Activated T-helper 1 cell treated with anti-CD3 and anti-CD28 coated beads, Interleukin-2, amount 50 U/mL, for 16 hours (primary cell): ENCODE results near the gene MSI2.

Experiments used
- DNase-seq, 2 donors: peaks; one replicate each; pipeline ENCODE4 v3.0.0-alpha.2; 2020; ENCODE audit warnings: low read depth in 1 of 2, low spot score in 1 of 2

Gene MSI2

GRCh38 chr17:57363580-57363979, 107.3 kb downstream of the MSI2 start:
- no peak for DNase-seq

GRCh38 chr17:57363998-57364643, 107.8 kb downstream of the MSI2 start:
- DNase-seq = no peak

DNA sequence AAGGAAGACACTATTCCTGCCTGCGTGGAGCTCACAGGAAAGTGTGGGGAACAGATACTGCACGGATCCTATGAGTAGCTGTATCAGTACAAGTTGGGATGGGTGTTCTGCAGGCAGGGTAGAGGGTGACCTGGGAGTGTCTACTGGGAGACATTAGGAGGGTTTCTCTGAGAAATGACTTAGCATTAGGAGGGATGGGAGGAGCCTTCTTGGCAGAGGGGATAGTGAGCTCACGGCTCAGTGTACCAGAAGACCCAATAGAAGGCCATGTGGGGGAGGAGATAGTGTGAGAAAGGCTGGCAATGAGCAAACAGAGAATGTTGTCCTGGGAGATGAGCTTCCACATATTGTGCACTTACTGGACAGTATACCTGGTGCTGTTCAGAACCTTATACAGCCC, 109.1 kb downstream of the MSI2 start:
- DNase-seq = no peak

DNA sequence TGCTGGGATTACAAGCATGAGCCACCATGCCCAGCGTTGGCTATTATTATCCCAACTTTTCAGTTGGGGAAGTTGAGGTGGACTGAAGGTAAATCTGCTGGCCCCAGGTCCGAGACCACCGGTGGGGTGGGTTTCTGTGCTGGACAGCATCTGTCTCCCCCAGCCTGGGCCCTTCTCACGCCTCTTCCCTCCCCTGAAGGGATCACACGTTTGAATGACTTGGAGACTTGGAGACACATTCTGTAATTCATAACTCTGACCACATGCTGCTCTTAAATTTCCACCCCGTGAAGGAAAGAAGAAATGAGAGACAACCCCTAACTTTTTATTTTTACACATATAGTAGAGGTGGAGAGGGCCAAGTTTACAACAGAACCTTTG, 109.8 kb downstream of the MSI2 start:
- DNase-seq = no peak

DNA sequence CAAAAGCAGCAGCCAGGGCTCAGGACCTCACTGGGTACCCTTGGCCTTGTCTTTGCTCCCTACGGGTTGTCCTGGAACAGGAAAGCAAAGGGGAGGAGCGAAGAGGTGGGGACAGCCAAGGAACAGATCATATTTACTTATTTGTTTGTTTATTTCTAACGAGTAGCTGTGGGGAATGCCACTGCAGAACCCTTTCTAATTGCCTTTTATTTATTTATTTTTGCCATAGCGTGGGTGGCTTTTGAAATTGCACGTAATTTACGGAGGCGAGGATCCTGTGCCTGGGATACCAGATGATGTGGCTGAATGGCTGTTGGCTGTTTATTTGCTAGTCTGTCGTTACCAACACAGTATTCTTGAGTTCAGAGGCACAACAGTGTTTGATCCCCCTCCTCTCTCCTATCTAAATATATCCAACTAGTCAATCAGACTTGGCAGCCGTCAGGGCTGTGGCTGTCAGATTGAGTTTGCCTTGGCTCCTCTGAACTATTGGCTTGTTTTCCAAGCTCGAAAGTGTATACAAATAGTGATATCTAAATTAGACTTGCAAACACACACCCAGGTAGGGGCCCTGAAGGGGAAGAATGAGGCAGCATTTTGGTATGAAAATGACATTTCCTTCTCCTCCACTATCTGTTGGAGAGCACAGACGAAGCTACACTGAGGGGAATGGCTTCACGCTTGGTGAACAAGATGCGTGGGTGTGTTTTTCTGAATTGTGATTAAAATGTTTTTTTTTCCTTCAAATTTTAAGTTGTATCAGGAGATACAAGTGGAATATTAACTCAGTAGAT, 110.4 kb downstream of the MSI2 start:
- no peak for DNase-seq

GRCh38 chr17:57368637-57369336, 112.5 kb downstream of the MSI2 start:
- DNase-seq = no peak

DNA sequence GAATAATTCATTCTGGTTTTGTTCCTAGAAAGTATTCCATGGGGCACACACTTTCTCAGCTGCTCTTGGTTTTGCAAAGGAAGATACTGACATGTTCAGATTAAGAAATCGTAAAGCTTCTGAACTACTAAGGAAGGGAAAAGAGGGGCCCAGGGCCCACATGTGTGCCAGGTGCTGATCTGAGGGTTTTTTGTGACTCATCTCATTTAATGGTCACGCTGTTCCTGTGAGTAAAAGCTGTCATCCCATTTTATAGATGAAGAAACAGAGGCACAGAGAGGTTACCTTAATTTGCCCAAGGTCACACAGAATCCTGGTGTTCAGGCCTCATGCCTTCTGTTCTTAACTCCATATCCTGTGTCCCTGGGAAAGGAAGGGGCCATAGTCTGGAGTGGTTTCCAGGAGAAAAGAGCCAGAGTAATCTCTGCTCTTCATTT, 113.2 kb downstream of the MSI2 start:
- no peak for DNase-seq

DNA sequence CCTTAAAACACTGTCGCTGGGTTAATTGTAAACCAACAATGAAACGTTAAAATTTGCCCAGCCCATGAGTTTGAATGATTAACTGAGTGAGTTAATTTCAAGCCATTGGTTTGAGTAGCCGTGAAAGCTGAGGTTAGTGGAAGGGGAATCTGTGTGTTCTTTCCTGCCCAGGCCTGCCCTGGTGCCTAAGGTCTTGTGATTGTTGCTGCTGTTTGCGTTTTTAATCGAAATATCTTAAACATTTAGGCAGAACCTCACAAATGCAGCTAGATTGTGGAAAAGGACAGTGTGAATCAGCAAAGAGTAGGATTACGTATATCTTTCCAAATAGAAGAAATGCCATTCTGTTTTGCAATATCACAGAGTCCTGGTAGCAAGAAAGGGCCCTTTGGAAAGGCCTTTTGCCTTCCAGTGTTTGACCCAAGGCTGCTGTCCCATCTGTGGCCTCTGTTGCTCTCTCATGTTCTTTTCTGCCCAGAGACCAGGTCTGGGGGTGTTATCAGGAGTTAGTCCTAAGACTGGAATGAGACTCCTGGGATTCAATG, 113.8 kb downstream of the MSI2 start:
- no peak for DNase-seq

- no peak for DNase-seq
Measured at GRCh38 chr17:57370619-57371018, 114.3 kb downstream of the MSI2 start.

- no peak for DNase-seq
Measured at GRCh38 chr17:57372156-57372555, 115.8 kb downstream of the MSI2 start.

- DNase-seq = no peak
Measured at GRCh38 chr17:57373048-57373447, 116.7 kb downstream of the MSI2 start.

DNA sequence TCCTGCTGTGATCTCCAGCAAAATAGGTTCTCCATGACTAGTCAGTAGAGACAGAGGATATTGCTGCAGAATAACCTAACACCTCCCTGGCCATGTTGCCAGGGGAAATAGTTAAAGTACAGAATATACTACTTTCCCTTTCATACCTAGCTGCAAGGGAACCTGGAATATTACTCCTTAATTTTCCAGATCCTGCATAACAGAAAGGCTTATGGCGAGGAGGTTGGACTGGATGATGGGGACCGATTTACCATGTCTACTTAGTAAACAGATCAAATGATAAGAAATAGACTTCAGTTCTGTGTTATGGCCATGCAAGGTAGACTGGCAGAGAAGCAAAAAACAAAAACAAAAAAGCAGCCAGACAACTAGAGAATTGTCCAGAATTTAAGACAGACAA, 117.4 kb downstream of the MSI2 start:
- DNase-seq = no peak

DNA sequence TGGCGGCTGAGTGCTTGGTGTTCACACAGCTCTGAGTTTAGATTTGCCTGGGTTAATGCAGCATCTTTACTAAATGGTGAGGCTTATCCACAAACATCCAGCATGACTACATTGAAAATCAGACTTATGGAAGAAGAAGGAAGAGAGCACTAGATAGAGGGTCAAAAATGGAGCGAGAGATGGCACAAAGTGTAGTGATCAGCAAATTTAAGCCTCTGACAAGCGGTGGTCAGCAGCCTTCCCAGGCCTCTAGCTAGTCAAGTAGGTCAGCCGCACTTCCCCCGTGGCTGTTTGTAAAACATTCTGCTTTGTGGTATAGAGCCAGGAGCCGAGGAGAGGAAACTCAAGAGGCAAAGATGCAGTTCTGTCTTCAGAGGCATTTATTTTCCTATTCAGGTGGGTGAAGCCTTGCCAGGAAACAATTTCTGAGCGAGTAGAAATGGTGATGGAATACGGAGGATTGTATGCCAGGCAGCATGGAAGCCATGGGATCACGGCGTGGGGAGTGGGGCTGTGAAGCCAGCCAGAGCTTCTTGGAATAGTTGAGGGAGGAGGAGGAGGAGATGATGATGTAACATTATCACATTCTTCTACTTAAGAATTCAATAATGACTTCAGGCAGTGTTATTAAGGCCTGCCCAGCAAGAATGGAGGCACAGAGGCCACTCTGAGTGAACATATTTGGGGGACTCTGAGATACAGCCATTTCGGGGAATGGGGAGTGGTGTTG, 118.9 kb downstream of the MSI2 start:
- no peak for DNase-seq

- no peak for DNase-seq
Measured at GRCh38 chr17:57375770-57376225, 119.5 kb downstream of the MSI2 start.

GRCh38 chr17:57377094-57377493, 120.8 kb downstream of the MSI2 start:
- DNase-seq = no peak

DNA sequence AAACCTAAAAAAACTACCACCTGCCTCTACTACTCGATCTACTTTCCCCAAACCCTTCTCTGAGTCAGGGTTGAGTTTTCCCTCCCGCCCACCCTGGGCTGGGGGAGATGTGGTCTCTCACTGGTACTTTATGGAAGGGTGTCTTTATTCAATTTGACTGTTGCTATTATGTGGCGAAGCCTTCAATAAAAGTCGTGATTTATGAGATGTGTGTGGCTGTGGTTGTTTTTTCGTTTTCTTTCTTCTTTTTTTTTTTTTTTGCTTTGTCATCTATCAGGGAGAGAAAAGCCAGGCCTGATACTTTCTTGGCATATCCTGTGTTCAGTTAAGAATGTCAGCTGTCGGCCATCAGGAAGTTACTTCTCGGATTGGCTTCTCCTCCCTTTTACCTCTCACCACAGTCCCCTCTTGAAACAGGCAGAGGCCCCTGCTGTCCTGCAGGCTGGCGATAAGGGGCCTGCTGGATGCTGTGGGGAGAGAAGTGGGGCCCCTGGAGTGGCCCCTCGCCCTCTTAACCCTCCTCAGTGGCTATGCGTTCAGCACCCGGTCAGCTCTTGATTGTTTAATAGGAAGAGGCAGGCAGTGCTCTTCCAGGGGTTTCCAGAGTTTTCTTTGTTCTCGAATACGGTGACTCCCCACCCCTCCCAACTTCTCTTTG, 123.0 kb downstream of the MSI2 start:
- DNase-seq = no peak

- DNase-seq = no peak
Measured at GRCh38 chr17:57379895-57380434, 123.6 kb downstream of the MSI2 start.

GRCh38 chr17:57381498-57381897, 125.2 kb downstream of the MSI2 start:
- DNase-seq = no peak

DNA sequence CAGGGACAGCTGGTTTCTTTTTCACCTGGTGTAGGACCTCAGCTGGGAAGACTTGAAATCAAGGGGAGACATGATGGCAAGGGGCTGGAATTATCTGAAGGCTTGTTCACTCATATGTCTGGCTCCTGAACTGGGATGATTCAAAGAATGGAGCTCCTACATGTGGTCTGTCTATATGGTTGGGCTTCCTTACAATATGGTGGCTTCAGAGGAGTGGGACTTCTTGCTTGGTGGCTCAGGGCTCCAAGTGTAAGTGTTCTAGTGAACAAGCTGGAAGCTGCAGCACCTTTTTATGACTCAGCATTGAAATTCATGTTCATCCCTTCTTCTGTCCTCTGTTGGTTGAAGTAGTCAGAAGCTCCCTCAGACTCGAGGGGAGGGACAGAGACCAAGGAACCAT, 127.9 kb downstream of the MSI2 start:
- no peak for DNase-seq

GRCh38 chr17:57385975-57386374, 129.7 kb downstream of the MSI2 start:
- DNase-seq = no peak
